MM.1S (cell line): ENCODE measurements around the gene SERPINB2.

Source experiments
- DNase-seq: peaks from one replicate; pipeline ENCODE4 v3.0.0-alpha.2; 2015
- H2AFZ ChIP-seq: fragments of 300-600 bp; sonication (generic); 2 replicates; pipeline ENCODE4 v1.6.0; 2016; ENCODE audit warnings: antibody characterized with exemption, low read length
- H3F3A ChIP-seq: fragments of 300-600 bp; sonication (generic); 2 replicates; pipeline ENCODE4 v1.6.1; 2016; ENCODE audit warnings: mild to moderate bottlenecking, antibody characterized with exemption, low read length, moderate library complexity, mixed read lengths; ENCODE audit not compliant: insufficient read depth
- H3K27ac ChIP-seq: fragments of 300-600 bp; sonication (generic); 2 replicates; pipeline ENCODE4 v1.5.1; 2016; ENCODE audit warnings: mild to moderate bottlenecking, low read length
- H3K27me3 ChIP-seq: fragments of 300-600 bp; sonication (generic); replicated peaks from 2 replicates; pipeline ENCODE4 v1.6.0; 2016; ENCODE audit warnings: low read length; ENCODE audit not compliant: insufficient read depth
- H3K36me3 ChIP-seq: fragments of 300-600 bp; sonication (generic); replicated peaks from 2 replicates; pipeline ENCODE4 v1.6.1; 2016; ENCODE audit warnings: mild to moderate bottlenecking, low read length, mixed read lengths; ENCODE audit not compliant: insufficient read depth
- H3K4me1 ChIP-seq: fragments of 300-600 bp; sonication (generic); 2 replicates; pipeline ENCODE4 v1.6.1; 2016; ENCODE audit warnings: low read length, mixed read lengths
- H3K4me2 ChIP-seq: fragments of 300-600 bp; sonication (generic); 2 replicates; pipeline ENCODE4 v1.6.0; 2016; ENCODE audit warnings: low read depth, low read length
- H3K4me3 ChIP-seq: fragments of 300-600 bp; sonication (generic); 2 replicates; pipeline ENCODE4 v1.5.1; 2016; ENCODE audit warnings: low read length, mixed read lengths
- H3K79me2 ChIP-seq: fragments of 300-600 bp; sonication (generic); 2 replicates; pipeline ENCODE4 v1.6.1; 2016; ENCODE audit warnings: mixed run types, low read length, mixed read lengths
- H3K9ac ChIP-seq: fragments of 300-600 bp; sonication (generic); 2 replicates; pipeline ENCODE4 v1.6.1; 2016; ENCODE audit warnings: low read length, mixed read lengths
- H3K9me2 ChIP-seq: fragments of 300-600 bp; sonication (generic); replicated peaks from 2 replicates; pipeline ENCODE4 v1.6.1; 2016; ENCODE audit warnings: mild to moderate bottlenecking, low read length, mixed read lengths; ENCODE audit not compliant: insufficient read depth
- H3K9me3 ChIP-seq: fragments of 300-600 bp; sonication (generic); replicated peaks from 2 replicates; pipeline ENCODE4 v1.6.1; 2016; ENCODE audit warnings: mild to moderate bottlenecking, low read length, mixed read lengths; ENCODE audit not compliant: insufficient read depth
- H4K20me1 ChIP-seq: fragments of 300-600 bp; sonication (generic); 2 replicates; pipeline ENCODE4 v1.6.1; 2016; ENCODE audit warnings: mild to moderate bottlenecking, low read length, moderate library complexity, mixed read lengths; ENCODE audit not compliant: insufficient read depth
- EZH2 ChIP-seq: fragments of 300-600 bp; sonication (generic); optimal IDR thresholded peaks from 2 replicates; pipeline ENCODE3; 2017; ENCODE audit warnings: low read depth, mild to moderate bottlenecking, antibody characterized with exemption, low read length, mixed read lengths
- EZH2phosphoT487 ChIP-seq: fragments of 300-600 bp; sonication (generic); IDR thresholded peaks from 2 replicates; pipeline ENCODE4 v1.6.1; 2018; ENCODE audit warnings: antibody characterized with exemption, low read length
- TF ChIP-seq, protein P1 (sequence below): fragments of 300-600 bp; sonication (generic); IDR thresholded peaks from 2 replicates; pipeline ENCODE4 v1.5.1; 2016; ENCODE audit warnings: antibody characterized with exemption, low read length, mixed read lengths

Gene SERPINB2

GRCh38 chr18:63858456-63858855 is 29.0 kb upstream of the SERPINB2 start:
- no peaks in the 10 kb centered on the region for H3K27me3 ChIP-seq
- H3K9me3 ChIP-seq, result no peaks in the 10 kb centered on the region
- no peaks in the 10 kb centered on the region for H3K9me2 ChIP-seq
- no peaks in the 10 kb centered on the region for H3K79me2 ChIP-seq
- H3F3A ChIP-seq, result no peaks in the 10 kb centered on the region
- H4K20me1 ChIP-seq, result no peaks in the 10 kb centered on the region
- TF ChIP-seq EZH2phosphoT487 (no peak), EZH2 (no peak)
- TF ChIP-seq, protein P1, sequence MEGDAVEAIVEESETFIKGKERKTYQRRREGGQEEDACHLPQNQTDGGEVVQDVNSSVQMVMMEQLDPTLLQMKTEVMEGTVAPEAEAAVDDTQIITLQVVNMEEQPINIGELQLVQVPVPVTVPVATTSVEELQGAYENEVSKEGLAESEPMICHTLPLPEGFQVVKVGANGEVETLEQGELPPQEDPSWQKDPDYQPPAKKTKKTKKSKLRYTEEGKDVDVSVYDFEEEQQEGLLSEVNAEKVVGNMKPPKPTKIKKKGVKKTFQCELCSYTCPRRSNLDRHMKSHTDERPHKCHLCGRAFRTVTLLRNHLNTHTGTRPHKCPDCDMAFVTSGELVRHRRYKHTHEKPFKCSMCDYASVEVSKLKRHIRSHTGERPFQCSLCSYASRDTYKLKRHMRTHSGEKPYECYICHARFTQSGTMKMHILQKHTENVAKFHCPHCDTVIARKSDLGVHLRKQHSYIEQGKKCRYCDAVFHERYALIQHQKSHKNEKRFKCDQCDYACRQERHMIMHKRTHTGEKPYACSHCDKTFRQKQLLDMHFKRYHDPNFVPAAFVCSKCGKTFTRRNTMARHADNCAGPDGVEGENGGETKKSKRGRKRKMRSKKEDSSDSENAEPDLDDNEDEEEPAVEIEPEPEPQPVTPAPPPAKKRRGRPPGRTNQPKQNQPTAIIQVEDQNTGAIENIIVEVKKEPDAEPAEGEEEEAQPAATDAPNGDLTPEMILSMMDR, result no peak
- no peak overlapping the region for H3K27ac ChIP-seq
- H3K4me2 ChIP-seq, result no peak overlapping the region
- H3K4me3 ChIP-seq, result no peak overlapping the region
- DNase-seq, result no peak
- H3K36me3 ChIP-seq, result no peaks in the 10 kb centered on the region
- no peak overlapping the region for H2AFZ ChIP-seq
- H3K9ac ChIP-seq, result no peak overlapping the region
- H3K4me1 ChIP-seq, result no peaks in the 10 kb centered on the region

DNA sequence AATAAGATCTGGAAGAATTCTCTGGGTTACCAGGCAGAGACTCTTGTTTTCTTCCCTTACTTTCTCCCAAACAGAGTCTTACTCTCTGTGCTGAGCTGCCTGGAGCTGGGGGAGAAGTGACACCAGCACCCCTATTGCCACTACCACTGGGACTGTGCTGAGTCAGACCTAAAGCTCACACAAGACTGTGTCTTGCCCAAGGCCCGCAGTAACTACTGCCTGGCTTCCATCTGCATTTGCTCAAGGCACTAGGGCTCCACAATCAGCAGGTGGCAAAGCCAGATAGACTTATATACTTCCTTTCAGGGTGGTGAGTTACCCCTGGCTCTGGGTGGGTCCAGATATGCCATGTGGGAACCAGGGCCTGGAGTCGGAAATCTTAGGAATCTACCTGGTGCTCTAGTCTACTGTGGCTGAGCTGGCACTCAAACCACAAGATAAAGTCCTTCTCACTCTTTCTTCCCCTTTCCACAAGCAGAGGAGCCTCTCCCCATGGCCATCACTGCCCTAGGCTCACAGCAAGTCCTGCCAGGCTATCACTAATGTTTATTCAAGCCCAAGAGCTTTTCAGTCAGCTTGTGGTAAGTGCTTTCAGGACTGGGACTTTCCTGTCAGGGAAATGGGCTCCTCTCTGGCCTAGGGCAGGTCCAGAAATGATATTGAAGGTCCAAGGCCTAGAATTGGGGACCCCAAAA is 27.6 kb upstream of the SERPINB2 start:
- Histone ChIP-seq H3K9ac (no peak overlapping the region), H3K79me2 (no peaks in the 10 kb centered on the region), H3K9me3 (no peaks in the 10 kb centered on the region), H2AFZ (no peak overlapping the region), H3K27me3 (no peaks in the 10 kb centered on the region), H3K9me2 (no peaks in the 10 kb centered on the region), H3K27ac (no peak overlapping the region), H3K36me3 (no peaks in the 10 kb centered on the region), H3K4me2 (no peak overlapping the region), H3K4me3 (no peak overlapping the region), H3K4me1 (no peaks in the 10 kb centered on the region), H3F3A (no peaks in the 10 kb centered on the region), H4K20me1 (no peaks in the 10 kb centered on the region)
- TF ChIP-seq EZH2 (no peak), EZH2phosphoT487 (no peak)
- TF ChIP-seq, protein P1, result no peak
- no peak for DNase-seq

DNA sequence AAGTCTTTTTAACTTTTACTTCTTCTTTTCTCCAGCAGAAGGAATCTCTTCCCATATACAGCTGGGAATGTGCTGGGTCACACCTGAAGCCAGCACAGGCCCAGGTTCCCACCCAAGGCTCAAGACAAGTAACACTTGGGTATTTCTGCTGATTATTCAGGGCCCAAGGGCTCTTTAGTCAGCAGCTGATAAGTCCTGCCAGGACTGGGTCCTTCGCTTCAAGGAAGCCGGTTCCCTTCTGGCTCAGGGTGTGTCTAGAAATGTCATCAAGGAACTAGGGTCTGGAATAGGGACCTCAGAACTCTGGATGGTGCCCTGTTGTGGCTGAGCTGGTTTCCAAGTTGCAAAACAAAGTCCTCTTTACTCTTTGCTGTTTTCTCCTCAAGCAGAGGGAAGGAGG is 27.0 kb upstream of the SERPINB2 start:
- Histone ChIP-seq H3K36me3 (no peaks in the 10 kb centered on the region), H4K20me1 (no peaks in the 10 kb centered on the region), H3K9me3 (no peaks in the 10 kb centered on the region), H3F3A (no peaks in the 10 kb centered on the region), H3K4me1 (no peaks in the 10 kb centered on the region), H3K9ac (no peak overlapping the region), H3K27me3 (no peaks in the 10 kb centered on the region), H3K4me2 (no peak overlapping the region), H3K4me3 (no peak overlapping the region), H3K9me2 (no peaks in the 10 kb centered on the region), H3K79me2 (no peaks in the 10 kb centered on the region), H3K27ac (no peak overlapping the region), H2AFZ (no peak overlapping the region)
- no peak for DNase-seq
- TF ChIP-seq, protein P1, result no peak
- TF ChIP-seq EZH2phosphoT487 (no peak), EZH2 (no peak)
